ENCODE measurements around the gene UBE3B.
A peak's percentile ranks its signal among the peaks of the same experiment; 100 is the strongest.

UBE3B gene

GRCh38 chr12:109580684-109581333 lies 103.4 kb downstream of the UBE3B start (continued):
- no peak for TF ChIP-seq SNAI2 (CRISPR knock-in tag; IDR thresholded peaks at IDR 0.05)
- TF ChIP-seq ARNTL (CRISPR knock-in tag; IDR thresholded peaks at IDR 0.05; ENCODE audit: borderline replicate concordance, low read depth) = no peak

- ATAC-seq = no peak
- TF ChIP-seq ZFP30 (CRISPR knock-in tag; IDR thresholded peaks at IDR 0.05) (no peak), ZNF565 (CRISPR knock-in tag; conservative IDR thresholded peaks at IDR 0.05; ENCODE audit: low read depth) (no peak)
Measured at GRCh38 chr12:109581334-109581691, 103.9 kb downstream of the UBE3B start.

- TF ChIP-seq OSR1 (CRISPR knock-in tag; IDR thresholded peaks at IDR 0.05) = no peak
- TF ChIP-seq ZFP3 (CRISPR knock-in tag; IDR thresholded peaks at IDR 0.05) = no peak
- TF ChIP-seq ZNF70 (CRISPR knock-in tag; IDR thresholded peaks at IDR 0.05) = no peak
- TF ChIP-seq ISL1 (CRISPR knock-in tag; IDR thresholded peaks at IDR 0.05) = no peak
- TF ChIP-seq ZFP30 (CRISPR knock-in tag; IDR thresholded peaks at IDR 0.05) = no peak
- TF ChIP-seq TSHZ2 (CRISPR knock-in tag; IDR thresholded peaks at IDR 0.05) = no peak
- no peak for ATAC-seq
Measured at GRCh38 chr12:109581856-109582255, 104.4 kb downstream of the UBE3B start.

GRCh38 chr12:109582636-109583035 lies 105.2 kb downstream of the UBE3B start:
- no peak for TF ChIP-seq CREB5 (CRISPR knock-in tag; IDR thresholded peaks at IDR 0.05; ENCODE audit: low read depth)
- peak; percentile 39; the same call in 1 of the 3 replicates for ATAC-seq

GRCh38 chr12:109583733-109584132 lies 106.3 kb downstream of the UBE3B start:
- ATAC-seq = no peak

More at GRCh38 chr12:109583733-109584132, 106.3 kb downstream of the UBE3B start:
- TF ChIP-seq TOX (CRISPR knock-in tag; IDR thresholded peaks at IDR 0.05; ENCODE audit: borderline replicate concordance) (no peak), ARNTL (CRISPR knock-in tag; IDR thresholded peaks at IDR 0.05; ENCODE audit: borderline replicate concordance, low read depth) (no peak), OSR1 (CRISPR knock-in tag; IDR thresholded peaks at IDR 0.05) (no peak), CREB5 (CRISPR knock-in tag; IDR thresholded peaks at IDR 0.05; ENCODE audit: low read depth) (no peak), GLIS3 (CRISPR knock-in tag; IDR thresholded peaks at IDR 0.05) (no peak), PATZ1 (CRISPR knock-in tag; IDR thresholded peaks at IDR 0.05; ENCODE audit: borderline replicate concordance) (no peak), ZNF70 (CRISPR knock-in tag; IDR thresholded peaks at IDR 0.05) (no peak), TCF4 (CRISPR knock-in tag; IDR thresholded peaks at IDR 0.05; ENCODE audit: borderline replicate concordance) (no peak), SNAI2 (CRISPR knock-in tag; IDR thresholded peaks at IDR 0.05) (no peak), RARB (CRISPR knock-in tag; IDR thresholded peaks at IDR 0.05) (no peak), ESRRG (CRISPR knock-in tag; IDR thresholded peaks at IDR 0.05) (no peak), ZFP3 (CRISPR knock-in tag; IDR thresholded peaks at IDR 0.05) (no peak), PPARA (CRISPR knock-in tag; IDR thresholded peaks at IDR 0.05; ENCODE audit: borderline replicate concordance) (no peak), POU6F1 (CRISPR knock-in tag; IDR thresholded peaks at IDR 0.05; ENCODE audit: borderline replicate concordance, low read depth) (no peak), ISL1 (CRISPR knock-in tag; IDR thresholded peaks at IDR 0.05) (no peak), CSRNP3 (CRISPR knock-in tag; IDR thresholded peaks at IDR 0.05) (no peak), ZC3H10 (CRISPR knock-in tag; IDR thresholded peaks at IDR 0.05) (no peak), BACH2 (CRISPR knock-in tag; IDR thresholded peaks at IDR 0.05; ENCODE audit: borderline replicate concordance) (no peak), CSDC2 (CRISPR knock-in tag; IDR thresholded peaks at IDR 0.05) (no peak)

Data from SK-N-SH treated with all-trans-retinoic acid at 6 μM for 48 hours (cell line).